HG03378 (cell line): ENCODE data around the gene SETD7.

Source experiments
- ATAC-seq: cut with Tn5 transposase; IDR thresholded peaks from one replicate; pipeline ENCODE4 v1.9.1; 2021; ENCODE audit warnings: mild to moderate bottlenecking, moderate library complexity; ENCODE audit not compliant: unreplicated experiment

The SETD7 gene

GRCh38 chr4:139556071-139556723 lies at the start of gene SETD7:
Gene SETD7 (minus strand): TSS chr4:139556219. CDS start chr4:139556137, 82 bp downstream.
- peak; percentile 36 for ATAC-seq

GRCh38 chr4:139605516-139605915 lies 49.5 kb upstream of the SETD7 start:
- no peak for ATAC-seq

DNA sequence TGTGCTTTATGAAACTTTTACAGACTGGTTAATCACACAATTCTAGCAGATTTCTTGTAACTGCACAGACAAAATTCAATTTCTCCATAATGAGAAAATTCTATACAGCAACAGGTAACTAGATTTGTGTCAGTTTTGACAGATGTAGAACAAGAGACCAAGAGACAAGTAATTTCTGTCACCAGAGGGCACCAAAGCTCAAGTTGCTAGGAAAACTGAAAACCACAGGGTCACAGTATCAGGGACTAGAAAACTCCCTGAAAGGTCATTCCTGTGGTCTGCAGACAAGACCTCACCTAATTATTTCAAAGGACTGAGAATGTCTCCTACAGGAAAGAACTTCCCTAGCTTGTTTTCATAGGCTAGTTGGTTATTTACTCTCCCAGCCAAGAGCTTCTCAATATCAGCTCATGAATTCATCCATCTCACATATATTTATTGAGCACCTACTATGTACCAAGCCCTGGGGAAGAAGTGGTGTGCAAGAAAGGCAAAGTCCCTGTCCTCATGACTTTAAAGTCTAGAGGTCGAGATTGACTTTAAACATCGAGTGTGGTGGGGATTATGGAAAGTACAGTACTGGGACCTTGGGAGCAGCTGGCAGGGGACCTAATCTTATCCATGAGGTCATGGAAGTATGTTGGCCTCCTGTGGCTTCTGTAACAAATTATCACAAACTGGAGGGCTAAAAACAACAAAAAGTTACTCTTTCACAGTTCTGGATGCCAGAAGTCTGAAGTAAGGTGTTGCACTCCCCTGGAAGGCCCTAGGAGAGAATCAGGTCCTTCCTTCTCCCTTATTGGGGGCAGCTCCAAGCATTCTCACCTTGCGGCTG lies 47.8 kb upstream of the SETD7 start:
- ATAC-seq = no peak

DNA sequence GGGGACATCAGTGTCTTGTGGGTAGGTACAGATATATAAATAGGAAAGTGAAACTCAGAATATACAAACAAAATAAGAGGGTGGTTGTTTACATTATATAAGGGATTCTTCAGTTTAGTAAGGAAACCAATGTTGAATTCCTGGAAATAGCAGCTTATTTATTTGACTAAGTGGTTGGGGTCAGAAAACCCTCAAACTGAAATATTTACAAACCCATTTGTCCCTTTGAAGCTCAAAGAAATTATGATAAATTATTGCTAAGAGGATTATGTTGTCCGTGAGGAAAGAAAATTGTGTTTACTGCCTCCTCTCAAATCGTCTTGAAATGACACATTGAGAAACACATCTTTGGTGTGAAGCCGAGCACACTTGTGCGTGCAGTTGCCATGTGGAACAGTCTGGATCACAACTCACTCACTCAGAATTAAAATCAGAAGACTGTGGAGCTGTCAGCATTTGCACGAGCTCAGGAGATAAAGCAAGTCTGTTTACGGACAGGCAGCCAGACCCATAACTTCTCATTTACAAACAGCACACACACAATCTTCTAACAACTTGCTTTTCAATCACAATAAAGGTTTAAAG lies 46.8 kb upstream of the SETD7 start:
- no peak for ATAC-seq

DNA sequence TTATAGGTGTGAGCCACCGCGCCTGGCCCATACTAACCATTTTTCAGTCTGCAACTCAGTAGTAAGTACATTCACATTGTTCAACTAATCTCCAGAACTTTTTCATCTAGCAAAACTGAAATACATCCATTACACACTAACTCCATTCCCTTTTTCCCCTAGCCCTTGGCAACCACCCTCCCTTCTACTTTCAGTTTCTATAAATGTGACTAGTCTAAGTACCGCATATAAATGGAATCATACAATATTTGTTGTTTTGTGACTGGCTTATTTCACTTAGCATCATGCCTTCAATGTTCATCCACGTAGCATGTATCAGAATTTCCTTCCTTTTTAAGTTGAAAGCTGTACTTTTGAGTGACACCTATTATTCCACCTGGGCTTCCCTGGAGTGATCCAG lies 44.6 kb upstream of the SETD7 start:
- ATAC-seq = no peak

DNA sequence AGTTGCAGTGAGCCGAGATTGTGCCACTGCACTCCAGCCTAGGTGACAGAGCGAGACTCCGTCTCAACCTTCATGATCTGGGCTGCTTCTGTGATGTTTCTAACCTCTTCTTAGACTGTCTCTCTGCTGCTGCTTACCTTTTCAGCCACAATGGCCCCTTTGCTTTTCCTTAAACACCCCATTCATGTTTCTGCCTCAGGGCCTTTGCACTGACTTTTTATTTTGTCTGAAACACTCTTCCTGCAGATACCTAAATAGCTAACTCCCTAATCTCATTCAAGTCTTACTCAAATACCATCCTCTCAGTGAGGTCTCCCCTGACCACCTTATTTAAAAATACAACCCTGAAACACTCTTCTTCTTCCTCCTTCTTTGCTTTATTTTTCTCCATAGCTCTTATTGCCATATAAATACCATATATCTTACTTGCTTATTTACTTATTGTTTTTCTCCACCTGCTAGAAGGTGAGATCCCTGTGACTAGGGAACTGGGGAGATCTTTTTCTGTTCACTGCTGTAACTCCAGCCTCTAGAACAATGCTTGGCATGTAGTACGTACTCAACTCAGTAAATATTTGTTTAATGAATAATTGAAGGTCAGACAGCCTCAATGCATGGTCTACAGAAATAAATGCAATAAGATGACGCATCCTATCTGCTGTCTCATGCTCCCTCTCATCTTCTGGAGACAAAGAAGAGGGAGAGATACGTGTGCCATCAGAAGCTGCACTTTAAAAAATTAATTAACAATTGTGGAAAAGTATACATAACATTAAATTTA lies 43.8 kb upstream of the SETD7 start:
- no peak for ATAC-seq

GRCh38 chr4:139599076-139599475 lies 43.1 kb upstream of the SETD7 start:
- no peak for ATAC-seq

DNA sequence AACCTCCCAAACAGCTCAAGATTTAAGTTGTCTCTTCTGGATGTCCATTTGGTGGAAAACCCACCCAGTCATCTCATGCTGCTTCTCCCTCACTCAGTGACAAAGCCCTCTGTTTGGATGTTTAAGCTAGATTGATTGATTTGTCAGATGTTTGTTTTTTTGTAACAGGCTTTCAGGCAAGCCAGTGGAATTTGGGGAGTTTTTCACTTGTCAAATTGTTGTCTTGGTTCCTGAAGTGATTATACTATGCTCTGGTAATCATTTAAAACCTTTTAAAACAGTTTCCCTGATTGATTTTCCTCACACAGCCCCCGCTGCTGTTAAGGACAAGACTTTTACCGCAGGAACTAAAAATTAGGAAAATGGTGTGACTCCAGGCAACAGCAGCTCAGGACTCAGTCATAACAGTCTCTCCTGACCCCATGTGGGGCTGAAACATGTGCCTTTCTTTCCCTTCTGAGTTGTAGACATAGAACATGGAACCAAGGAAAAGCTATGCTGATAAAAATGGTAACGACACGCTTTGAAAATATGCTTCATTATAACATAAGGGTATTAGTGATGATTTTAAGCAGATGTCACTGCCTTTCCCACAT lies 40.8 kb upstream of the SETD7 start:
- ATAC-seq = no peak

DNA sequence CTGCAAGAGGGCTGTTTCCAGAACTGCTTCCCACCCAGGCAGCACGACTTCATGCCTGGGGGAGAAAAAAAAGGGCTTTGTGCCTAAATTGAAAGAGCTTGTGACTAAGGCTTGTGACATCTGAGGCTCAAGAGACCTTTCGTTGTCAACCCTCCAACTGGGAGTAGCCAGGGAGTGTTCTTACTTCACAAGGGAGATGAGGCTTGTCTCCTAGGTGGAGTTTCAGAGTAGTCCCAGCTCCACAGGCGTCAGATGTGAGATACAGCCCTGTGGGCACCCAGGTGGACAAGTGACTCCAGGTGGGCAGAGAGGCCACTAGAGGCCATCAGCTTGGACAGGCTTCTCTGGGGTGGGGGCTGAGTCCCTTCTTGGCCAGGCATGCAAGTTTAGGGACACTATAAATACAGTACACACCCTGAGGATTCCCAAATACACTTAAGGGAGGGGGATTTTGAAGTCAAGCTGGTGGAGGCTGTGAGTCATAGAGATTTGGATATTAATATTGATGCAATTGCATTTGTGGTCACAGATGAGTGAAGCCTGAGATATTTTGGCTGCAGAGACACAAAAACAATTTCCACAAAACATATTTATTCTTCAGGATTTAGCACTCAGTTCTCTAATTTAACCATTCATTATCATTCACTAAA lies 40.1 kb upstream of the SETD7 start:
- ATAC-seq = no peak

- ATAC-seq = no peak
Measured at GRCh38 chr4:139594591-139595185, 38.7 kb upstream of the SETD7 start.

DNA sequence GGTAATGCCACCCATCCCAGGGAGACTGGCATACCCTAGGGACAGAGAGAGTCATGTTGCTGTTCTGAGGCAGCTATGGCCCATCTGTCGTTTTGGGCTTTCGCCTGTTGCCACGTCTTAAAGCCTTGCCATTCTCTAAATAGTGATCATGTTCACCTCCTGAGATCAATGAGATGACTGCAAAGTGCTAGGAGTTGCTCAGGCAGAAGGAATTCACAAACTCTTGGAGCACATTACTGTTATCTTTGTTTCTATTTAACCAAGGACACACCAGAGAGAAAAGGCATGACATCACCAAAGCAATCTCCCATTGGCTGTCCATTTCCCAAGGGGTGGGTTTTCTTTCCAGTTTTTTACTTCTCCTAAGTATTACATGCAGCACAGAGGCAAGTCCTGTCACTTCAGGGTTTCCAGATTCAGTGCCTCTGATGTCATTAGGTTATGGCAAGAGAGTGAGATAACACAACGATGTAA lies 37.1 kb upstream of the SETD7 start:
- ATAC-seq = no peak

DNA sequence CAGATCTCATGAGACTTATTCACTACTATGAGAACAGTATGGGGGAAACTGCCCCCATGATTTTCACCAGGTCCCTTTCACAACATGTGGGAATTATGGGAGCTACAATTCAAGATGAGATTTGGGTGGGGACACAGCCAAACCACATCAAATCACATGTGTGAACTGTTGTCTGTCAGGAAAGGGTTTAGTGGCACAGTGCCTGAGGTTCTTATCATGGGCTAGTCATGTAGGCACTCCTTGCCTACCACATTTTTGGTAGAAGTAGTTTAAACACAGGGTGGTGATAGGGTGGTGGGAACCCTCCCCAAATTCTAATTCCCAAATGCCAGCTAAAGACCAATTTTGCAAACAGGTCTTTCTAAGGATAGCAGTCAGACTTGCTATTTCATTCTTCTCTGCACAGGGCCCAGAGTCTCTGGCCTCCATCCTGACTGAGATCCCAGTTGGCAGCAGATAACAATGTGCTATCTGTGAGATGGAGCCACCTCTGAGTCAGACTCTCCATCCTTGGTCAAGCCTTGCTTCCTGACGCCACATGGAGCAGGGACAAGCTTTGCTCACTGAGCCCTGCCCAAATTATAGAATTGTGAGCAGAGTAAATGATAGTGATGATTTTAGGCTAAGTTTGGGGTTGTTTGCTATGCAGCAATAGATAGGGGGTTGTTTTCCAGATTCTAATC lies 33.5 kb upstream of the SETD7 start:
- no peak for ATAC-seq

DNA sequence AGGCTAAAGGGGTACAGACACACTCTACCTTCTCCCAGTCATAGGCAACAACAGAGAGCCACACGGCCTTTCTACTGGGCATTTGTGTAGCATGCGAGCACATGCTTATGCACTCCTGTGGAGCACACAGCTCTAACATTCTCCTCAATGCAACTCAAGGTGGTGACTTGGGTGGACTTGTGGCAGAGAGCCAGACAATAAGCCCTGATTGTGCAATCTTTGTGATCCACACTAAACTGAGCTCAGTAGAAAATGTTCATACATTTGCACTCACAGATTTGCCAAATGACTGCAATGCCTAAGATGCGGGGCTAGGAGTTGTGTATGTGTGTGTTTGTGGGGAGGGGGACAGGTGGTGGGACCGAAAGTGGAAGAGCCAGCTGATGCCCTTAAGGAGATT lies 31.4 kb upstream of the SETD7 start:
- no peak for ATAC-seq

- ATAC-seq = no peak
Measured at GRCh38 chr4:139585473-139585872, 29.5 kb upstream of the SETD7 start.

DNA sequence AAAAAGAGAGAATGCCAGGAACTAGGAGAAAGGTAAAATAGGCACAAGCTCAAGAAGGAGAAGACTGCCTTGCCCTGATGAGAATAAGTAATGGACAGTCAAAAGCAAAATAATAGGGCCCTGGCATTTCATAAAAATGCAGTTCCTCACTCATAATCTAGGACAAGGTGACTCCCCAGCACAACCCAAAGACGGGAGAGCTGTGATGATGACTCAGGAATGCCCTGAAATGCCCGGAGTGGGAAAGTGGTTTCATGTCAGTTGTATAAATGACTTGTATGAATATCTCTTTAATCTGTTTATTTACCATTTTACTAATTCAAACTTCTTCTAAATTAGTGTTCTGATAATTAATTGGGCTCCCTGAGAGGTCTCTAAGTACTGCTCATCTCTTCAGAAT lies 28.8 kb upstream of the SETD7 start:
- no peak for ATAC-seq

DNA sequence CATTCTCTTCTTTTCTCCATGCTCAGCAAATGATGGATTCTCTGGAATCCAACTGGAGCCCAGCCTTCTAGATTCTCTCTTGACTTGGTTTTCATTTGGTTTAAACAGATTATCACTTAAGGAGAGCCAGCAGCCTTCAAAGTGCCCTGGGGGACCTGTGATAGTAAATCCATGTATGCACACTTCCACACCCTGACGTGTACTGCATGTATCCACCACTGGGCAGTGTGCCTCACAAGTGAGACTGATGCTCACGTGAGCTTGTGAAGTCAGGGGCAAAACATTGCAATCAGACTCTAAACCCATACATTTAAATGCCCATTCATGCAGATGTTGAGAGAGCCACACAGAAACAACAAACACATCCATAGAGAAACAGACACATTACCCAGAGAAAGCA lies 28.0 kb upstream of the SETD7 start:
- no peak for ATAC-seq

DNA sequence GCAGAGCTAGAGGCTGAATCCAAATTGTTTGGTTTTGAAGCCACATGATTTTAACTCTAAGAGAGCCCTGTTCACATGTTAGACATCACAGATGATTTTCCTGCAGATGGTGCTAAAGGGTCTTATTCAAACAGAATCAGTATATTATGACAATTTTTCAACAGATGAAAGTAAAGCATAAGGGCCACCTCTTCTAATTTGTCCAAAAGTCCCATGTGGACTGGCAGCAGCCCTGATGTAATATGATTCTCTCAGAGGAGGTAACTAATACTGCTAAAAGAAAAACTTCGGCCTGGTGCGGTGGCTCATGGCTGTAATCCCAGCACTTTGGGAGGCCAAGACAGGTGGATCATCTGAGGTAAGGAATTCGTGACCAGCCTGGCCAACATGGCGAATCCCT lies 26.0 kb upstream of the SETD7 start:
- ATAC-seq = no peak

DNA sequence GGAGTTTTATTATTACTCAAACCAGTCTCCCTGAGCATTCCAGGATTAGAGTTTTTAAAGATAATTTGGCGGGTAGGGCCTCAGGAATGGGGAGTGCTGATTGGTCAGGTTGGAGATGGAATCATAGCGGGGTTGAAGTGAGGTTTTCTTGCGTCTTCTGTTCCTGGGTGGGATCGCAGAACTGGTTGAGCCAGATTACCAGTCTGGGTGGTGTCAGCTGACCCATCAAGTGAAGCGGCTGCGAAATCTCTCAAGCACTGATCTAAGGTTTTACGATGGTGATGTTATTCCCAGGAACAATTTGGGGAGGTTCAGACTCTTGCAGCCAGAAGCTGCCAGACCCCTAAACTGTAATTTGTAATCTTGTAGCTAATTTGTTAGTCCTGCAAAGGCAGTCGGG lies 25.1 kb upstream of the SETD7 start:
- ATAC-seq = no peak

GRCh38 chr4:139576219-139576618 lies 20.2 kb upstream of the SETD7 start:
- ATAC-seq = no peak
